Erythroblast (primary cell): ENCODE data around the gene MYO1C.

Experiments
- GATA1 ChIP-seq: IDR thresholded peaks from 2 replicates; pipeline ENCODE4 v1.6.1; 2011; ENCODE audit warnings: low read depth, mild to moderate bottlenecking, control low read depth, low read length, moderate library complexity
- POLR2A ChIP-seq: IDR thresholded peaks from 2 replicates; pipeline ENCODE4 v1.6.1; 2011; ENCODE audit warnings: mild to moderate bottlenecking, low read length

- TF ChIP-seq POLR2A (no peak), GATA1 (no peak)
Observed at GRCh38 chr17:1505586-1505985, 13.1 kb upstream of the MYO1C start.
